GM18861 (cell line): ENCODE data around the gene CCDC127.
"Not testable (repeated sequence)": the region's sequence is repeated elsewhere in the genome, so short reads cannot be mapped to it uniquely, and the experiment has no call there.

Experiments used
- ATAC-seq: cut with Tn5 transposase; IDR thresholded peaks from one replicate; pipeline ENCODE4 v1.9.1; 2021; ENCODE audit not compliant: unreplicated experiment

The CCDC127 gene

GRCh38 chr5:204462-204861, 13.5 kb downstream of the CCDC127 start:
- ATAC-seq, result no peak

DNA sequence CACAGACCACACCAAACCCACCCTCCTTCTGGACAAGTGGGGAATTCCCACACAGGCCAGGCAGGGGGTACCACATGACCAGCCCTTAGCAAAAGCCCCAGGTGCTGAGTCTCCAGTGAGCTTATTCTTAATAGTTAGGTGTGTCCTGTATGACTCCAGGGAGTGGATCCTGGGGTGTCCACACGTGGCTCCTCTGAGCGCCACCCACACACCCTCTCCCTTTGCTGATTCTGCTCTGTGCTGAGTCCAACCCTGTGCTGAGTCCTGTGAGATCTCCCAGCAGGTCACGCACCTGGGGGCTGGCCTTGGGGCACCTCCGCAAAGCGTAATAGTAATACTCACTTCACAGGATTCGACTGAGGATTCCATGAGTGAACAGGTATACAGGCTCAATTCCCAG, 14.0 kb downstream of the CCDC127 start:
- ATAC-seq, result no peak

DNA sequence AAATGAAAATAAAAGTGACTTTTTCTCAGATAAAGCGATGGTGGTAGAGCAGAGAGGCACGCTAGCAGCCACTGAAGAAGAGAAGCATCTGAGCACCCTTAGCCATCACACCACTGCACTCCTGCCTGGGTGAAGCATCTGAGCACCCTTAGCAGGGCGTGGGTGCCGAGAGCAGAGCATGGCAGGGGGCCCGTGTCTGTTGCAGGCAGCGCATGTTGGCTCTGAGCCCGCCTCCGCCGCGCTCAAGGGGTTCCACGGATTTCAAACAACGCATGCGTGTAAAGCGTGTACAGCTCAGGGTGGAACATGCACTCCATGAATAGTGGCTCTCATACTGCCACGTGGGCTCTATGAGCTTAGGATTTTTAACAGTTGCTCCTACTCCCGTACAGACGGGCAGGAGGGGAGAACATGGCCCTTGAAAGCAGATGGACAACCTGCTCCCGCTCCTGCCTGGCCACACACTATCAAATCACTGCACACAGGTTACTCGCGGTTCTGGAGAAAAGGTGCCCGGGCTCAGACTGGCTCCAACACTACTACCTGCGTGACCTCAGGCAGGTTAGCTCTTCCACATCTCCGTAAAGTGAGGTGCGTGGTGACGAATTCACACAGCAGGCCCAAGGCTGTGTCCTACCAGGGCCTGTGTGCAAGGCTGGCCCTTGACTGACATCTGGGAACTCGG, 14.6 kb downstream of the CCDC127 start:
- no peak for ATAC-seq

- no peak for ATAC-seq
Observed at GRCh38 chr5:201672-202071, 16.3 kb downstream of the CCDC127 start.

DNA sequence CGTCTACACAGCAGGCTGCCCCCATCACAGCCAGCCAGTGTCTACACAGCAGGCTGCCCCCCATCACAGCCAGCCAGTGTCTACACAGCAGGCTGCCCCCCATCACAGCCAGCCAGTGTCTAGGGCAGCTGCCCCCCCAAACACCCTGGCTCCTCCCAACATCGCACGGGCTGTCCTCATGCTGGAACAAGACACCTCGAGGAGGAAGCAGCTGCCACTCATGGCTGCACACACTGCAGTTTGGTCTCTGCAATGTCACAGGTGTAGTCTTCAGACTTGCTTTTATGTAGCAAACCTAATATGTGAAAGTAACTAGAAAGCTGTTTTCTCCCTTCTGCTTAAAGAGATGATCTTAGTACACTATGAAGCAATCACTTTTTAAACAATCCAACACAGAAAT, 17.0 kb downstream of the CCDC127 start:
- ATAC-seq, result no peak

DNA sequence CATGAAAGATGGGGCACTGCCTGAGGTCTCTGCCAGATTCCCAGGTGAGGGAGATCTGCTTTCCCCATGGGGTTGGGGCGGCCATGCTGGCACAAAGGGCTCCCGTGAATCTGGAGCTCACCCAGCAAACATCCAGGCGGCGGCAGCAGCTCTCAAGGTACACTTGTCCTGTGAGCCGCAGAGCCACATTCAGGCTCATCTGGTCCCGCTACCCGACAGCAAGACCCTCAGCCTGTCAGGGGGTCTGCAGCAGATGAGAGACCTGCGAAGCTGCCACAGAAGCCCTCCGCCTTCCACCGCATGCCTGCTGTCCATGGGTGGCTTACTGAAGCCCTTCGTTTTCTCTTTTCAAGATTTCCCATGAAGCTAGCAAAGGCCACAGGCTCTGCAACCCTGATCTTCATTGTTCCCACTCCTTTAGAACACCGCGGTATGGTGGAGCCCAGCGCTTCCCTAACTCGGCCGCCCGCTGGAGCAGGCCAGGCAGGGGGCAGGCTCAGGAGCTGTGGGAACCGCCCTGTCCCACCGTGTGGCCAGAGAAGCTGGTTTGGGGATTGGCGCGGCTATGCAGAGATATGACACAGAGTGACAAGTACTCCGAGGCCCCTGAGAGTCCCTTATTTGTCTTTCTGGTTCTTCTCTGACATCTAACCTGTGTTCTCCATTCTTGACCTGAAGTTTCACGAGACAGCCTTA, 17.9 kb downstream of the CCDC127 start:
- no peak for ATAC-seq

- ATAC-seq, result no peak
Observed at GRCh38 chr5:199197-199949, 18.6 kb downstream of the CCDC127 start.

DNA sequence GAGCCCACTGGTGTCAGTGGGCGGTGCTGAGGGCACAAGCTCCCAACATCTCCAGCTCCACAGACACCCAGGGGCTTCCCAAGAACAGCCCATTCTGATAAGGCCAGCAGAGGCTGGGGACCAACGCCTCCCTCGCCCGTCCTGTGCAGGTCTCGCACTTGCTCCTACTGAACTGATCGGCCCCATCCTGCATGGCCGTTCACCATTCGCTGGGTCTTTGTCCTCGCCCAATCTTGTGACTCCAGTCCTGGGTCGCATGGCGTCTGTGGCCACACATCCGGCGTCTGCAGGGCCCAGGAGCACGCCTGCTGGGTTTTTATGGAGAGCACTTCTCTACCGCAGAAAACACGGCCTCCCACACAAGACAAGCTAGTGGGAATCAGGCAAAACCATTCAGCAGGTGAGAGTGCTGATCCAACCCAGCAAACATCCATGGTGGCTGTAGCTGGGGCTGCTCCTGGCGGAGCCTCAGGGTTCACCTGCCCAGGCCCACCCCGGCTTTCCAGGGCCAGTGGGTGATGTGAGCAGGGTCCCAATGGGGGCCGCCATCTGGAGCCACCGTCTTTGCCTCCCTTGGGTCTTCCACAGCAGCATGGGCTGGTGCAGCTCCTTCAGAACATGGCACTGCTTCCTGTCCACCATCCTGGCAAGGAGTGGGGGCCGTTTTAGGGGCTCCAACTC, 19.3 kb downstream of the CCDC127 start:
- no peak for ATAC-seq

- no peak for ATAC-seq
Observed at GRCh38 chr5:197892-198489, 20.0 kb downstream of the CCDC127 start.

DNA sequence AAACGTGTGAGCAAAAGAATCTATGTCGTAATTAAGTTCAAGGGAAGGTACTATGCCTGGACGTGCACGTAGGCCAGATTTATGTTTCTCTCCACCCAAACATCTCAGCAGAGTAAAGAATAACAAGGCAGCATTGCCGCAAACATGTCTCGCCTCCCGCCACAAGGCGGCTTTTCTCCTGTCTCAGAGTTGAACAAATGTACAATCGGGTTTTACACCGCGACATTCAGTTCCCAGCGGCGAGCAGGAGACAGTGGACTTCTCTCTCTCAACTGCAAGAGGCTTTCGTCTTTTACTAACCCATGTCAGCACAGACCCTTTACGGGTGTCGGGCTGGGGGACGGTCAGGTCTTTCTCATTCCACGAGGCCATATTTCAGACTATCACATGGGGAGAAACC, 20.9 kb downstream of the CCDC127 start:
- not testable (repeated sequence) for ATAC-seq

- ATAC-seq, result no peak
Observed at GRCh38 chr5:196350-196749, 21.6 kb downstream of the CCDC127 start.

GRCh38 chr5:195401-196160, 22.4 kb downstream of the CCDC127 start:
- ATAC-seq, result no peak

DNA sequence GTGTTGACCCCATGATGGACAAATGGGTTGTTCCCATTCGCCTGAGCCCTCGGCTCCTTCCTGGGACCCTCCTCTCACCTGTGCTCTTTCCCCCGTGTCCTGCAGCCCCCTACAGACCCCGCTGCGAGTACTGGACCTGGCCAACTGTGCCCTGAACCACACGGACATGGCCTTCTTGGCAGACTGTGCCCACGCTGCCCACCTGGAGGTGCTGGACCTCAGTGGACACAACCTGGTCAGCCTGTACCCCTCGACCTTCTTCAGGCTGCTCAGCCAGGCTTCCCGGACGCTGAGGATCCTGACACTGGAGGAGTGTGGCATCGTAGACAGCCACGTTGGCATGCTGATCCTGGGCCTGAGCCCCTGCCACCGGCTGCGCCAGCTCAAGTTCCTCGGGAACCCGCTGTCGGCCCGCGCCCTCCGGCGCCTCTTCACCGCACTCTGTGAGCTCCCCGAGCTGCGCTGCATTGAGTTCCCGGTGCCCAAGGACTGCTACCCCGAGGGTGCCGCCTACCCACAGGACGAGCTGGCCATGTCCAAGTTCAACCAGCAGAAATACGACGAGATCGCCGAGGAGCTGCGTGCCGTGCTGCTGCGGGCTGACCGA, 23.2 kb downstream of the CCDC127 start:
- no peak for ATAC-seq

- no peak for ATAC-seq
Observed at GRCh38 chr5:194102-194501, 23.9 kb downstream of the CCDC127 start.

DNA sequence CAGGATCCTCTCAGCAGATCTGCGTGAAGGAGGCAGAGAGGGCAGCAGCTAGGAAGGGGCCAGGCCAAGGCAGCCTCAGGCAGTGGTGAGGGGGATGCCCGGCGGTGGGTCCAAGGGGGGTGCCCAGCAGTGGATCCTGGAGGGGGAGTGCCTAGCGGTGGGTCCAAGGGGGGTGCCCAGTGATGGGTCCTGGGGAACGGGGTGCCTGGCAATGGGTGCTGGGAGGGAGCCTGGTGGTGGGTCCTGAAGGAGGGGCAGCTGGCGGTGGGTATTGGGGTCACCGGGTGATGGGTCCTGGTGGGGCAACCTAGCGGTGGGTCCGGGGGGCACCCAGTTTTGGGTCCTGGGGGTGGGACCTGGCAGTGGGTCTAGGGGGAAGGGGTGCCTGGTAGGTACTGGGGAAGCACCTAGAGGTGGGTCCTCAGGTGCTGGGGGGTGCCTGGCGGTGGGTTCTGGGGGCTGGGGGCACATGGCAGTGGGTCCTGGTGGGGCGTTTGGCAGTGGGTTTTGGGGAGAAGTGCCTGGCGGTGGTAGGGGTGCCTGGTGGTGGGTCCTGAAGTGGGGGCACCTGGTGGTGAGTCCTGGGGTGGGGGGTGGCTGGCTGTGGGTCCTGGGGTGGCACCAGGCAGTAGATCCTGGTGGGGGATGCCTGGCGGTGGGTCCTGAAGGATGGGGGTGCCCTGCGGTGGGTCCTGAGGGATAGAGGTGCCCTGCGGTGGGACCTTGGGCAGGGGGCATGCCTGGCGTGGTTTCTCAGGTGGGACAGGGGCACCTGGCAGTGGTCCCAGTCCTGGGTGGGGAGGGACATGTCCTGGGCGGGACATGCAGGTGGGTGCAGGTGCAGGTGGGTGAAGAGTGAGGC, 24.8 kb downstream of the CCDC127 start:
- ATAC-seq, result no peak

GRCh38 chr5:192691-192969, 25.3 kb downstream of the CCDC127 start:
- ATAC-seq, result no peak

GRCh38 chr5:191949-192690, 25.8 kb downstream of the CCDC127 start:
- ATAC-seq, result no peak
